ENCODE data around the gene CHCT1.
"Not testable (repeated sequence)": the region's sequence is repeated elsewhere in the genome, so short reads cannot be mapped to it uniquely, and the experiment has no call there.

The CHCT1 gene

GRCh38 chr17:60401819-60402218 lies 20.5 kb upstream of the CHCT1 start:
- DNase-seq = no peak

DNA sequence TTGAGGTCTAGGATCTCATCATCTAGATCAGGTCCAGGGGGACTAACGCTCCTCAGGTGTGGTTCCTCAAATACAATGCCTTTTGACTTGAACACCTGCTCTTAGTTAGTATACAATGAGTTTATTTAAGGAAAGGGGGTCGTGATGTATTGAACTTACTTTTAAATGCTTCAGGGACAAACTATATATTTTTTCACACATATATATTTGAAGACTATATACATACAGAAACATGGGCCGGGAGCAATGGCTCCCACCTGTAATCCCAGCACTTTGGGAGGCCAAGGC lies 18.8 kb upstream of the CHCT1 start:
- DNase-seq = no peak

DNA sequence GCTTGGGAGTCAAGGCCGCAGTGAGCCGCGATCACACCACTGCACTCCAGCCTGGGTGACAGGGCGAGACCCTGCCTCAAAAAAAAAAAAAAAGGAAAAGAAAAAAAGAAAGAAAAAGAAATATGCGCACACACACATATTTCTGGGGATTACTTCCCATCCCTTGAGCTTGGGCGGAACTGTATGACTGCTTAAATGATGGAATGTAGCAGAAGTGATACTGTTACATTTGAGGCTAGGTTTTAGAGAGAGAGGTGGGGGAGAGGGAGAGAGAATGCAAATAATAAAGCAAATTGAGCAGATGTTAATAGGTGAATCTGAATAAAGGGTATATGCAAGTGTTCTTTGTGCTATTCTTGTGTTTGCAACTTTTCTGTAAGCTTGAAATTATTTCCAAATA lies 18.3 kb upstream of the CHCT1 start:
- no peak for DNase-seq

DNA sequence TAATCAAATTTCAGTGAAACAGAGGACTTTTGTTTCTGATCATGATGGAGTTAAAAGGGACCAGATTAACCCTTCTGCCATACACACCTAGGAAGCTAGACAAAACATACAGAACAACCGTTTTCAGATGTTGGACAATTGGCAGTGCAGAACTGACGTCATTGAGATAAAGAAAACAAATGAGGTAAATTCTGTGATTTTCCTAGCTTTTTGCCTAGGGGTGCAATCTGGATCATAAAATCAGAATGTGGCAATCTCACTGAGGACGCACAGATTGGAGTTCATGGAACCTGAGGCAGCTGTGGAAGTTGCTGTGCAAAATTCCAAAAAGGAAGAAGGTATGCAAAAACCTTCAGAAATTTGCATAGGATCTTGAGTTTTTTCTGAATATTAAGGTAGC lies 15.4 kb upstream of the CHCT1 start:
- DNase-seq = no peak

GRCh38 chr17:60410001-60410400 lies 12.3 kb upstream of the CHCT1 start:
- DNase-seq = no peak

DNA sequence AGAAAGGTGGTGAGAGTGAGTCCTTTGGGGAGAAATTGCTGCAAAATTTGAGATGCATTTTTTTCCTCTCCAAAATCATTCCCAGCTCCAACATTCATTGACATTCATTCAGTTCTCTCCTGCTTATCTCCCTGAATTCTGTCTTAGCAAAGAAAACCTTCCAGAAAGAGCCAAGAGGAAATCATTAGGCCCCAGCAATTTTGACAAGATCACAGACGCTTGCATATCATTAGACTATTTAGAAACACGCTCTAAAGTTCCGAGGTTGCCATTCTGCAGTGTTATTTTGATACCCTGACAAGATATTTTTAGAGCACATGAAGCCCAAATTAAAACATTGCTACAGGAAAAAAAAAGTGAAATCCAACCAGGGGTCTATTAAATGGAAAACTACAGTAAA lies 9.6 kb upstream of the CHCT1 start:
- DNase-seq = no peak

GRCh38 chr17:60415146-60415545 lies 7.1 kb upstream of the CHCT1 start:
- DNase-seq = no peak

GRCh38 chr17:60416368-60416925 lies 5.8 kb upstream of the CHCT1 start:
- DNase-seq = no peak

DNA sequence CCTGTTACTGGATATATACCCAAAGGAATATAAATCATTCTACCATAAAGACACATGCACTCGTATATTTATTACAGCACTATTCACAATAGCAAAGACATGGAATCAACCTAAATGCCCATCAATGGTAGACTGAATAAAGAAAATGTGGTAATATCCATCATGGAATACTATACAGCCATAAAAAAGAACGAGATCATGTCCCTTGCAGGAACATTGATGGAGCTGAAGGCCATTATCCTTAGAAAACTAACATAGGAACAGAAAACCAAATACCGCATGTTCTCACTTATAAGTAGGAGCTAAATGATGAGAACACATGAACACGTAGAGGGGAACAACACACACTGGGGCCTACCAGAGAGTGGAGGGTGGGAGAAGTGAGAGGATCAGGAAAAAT lies 3.3 kb upstream of the CHCT1 start:
- DNase-seq = not testable (repeated sequence)

- DNase-seq = not testable (repeated sequence)
Observed at GRCh38 chr17:60419875-60420274, 2.4 kb upstream of the CHCT1 start.

DNA sequence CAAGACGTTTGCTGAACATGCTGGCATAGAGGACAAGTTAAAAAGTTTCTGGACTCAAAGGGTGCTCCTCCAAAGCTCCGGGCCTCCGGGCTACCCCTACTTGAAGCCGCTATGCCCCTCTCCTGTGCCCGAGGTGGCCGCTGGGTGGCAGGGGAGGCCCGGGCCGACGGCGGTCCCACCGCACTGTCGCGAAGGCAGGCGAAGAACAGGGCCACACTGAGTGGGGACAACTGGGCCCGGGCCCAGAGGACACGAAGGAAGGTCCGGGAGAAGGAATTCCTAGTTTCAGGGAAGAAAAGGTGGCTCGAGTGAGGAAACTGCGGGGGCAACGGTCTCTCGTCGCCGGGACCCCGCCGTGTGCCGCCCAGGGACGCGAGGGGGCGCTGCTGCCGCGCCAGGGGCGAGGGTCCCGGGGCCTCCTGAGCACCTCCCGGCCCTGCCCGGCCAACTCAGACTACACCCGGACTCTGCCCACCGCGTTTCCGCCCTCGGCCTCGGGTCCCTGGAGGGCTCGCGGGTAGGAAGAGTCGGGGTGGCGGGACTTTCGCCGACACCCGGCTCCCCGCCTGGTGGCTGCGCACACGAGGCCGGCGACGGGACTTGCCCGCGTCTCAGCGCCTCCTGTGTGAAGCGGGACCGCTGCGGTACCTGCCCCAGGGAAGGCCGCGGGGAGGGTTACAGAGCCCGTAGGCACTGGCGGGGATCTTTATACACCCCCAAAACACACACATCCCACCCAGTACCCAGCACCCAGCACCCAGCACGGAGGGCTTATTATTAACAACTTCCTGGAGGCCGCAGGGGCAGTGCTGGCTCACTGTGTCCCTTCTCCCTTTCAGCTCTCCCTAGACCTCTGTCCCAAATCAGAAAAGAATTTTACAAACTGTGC lies 772 bp upstream of the CHCT1 start:
- no peak for DNase-seq

- no peak for DNase-seq
Observed at GRCh38 chr17:60423865-60424264, 1.6 kb downstream of the CHCT1 start.

- no peak for DNase-seq
Observed at GRCh38 chr17:60425626-60426025, 3.3 kb downstream of the CHCT1 start.

- DNase-seq = no peak
Observed at GRCh38 chr17:60426596-60426995, 4.3 kb downstream of the CHCT1 start.

- not testable (repeated sequence) for DNase-seq
Observed at GRCh38 chr17:60428491-60428890, 6.2 kb downstream of the CHCT1 start.

GRCh38 chr17:60430561-60430960 lies 8.3 kb downstream of the CHCT1 start:
- DNase-seq = not testable (repeated sequence)

- not testable (repeated sequence) for DNase-seq
Observed at GRCh38 chr17:60433021-60433997, 11.0 kb downstream of the CHCT1 start.

DNA sequence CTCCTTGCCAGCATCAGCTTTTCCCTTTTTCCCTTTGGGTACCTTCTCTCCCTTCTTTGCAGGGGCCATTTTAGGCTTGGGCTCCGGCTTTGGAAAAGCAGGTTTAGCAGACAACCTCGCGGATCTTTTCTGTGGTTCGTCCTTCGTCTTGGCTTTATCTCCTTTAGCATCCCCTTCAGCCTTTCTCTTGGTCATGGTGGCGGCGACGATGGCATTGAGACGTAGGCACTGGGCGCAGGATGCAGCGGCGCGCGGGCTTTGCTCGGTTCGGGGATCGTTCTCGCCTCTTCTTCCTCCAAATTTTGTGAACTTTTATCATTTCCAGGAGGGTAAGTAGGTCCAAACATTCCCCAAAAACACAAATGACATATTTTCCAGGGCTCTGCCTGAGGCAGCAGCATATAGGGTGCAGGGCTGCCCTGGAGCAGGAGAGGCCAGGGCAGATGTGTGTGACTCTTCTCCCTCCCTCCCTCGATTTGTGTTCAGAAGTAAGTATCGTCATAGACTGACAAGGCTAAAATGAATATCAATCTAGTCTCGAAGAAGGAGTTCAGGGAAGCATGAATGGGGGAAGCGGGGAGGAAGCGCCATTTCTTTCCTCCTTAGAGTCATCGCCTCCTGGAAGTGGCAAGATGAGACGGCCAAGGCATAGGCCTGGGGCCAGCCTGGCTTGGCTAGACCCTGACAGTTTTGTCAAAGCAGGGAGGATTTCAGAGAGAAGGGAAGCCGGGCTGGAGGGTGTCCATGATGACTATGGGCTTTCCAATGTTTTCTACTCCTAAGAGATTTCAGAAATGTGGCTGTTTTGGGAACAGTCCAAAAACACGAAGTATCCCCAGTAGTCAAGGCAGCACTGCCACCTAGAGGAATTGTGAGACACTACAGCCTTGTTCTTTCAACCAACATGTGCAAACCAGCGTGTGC lies 13.2 kb downstream of the CHCT1 start:
- peak; percentile 22 for DNase-seq

DNA sequence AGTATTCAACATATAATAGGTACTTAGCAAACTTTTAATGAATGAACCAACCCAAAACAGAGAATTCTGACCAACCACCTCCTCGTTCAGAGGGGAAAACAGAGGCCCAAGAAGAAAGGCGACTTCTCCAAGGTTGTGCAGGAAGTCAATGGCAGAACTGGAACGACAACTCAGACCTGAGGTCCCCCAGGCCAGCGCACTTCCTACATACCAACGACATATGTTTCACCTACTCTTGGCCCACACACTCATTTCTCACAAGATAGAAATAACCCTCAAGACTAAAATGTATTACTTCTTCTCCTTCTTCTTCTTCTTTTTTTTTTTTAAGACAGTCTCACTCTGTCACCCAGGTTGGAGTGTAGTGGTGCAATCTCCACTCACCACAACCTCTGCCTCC lies 14.4 kb downstream of the CHCT1 start:
- no peak for DNase-seq

GRCh38 chr17:60439501-60439900 lies 17.2 kb downstream of the CHCT1 start:
- DNase-seq = no peak

GRCh38 chr17:60442271-60443173 lies 20.2 kb downstream of the CHCT1 start:
- no peak for DNase-seq
